ENCODE results near the gene TTC6.

The TTC6 gene

GRCh38 chr14:37585971-37586796 lies 9.2 kb upstream of the TTC6 start:
- no peak for DNase-seq (ENCODE audit: insufficient read length)
- TF ChIP-seq TAF1 (IDR thresholded peaks at IDR 0.05; ENCODE audit: borderline replicate concordance, low read depth, low read length) = no peak
- no peak for TF ChIP-seq POLR2A (IDR thresholded peaks at IDR 0.05; ENCODE audit: low read depth, low read length)
- TF ChIP-seq POLR2AphosphoS5 (IDR thresholded peaks at IDR 0.05; ENCODE audit: low read depth, low read length) = no peak
- FAIRE-seq = no peak

GRCh38 chr14:37586797-37587130 lies 8.7 kb upstream of the TTC6 start:
- DNase-seq (ENCODE audit: insufficient read length) = no peak
- TF ChIP-seq TAF1 (IDR thresholded peaks at IDR 0.05; ENCODE audit: borderline replicate concordance, low read depth, low read length) (no peak), POLR2AphosphoS5 (IDR thresholded peaks at IDR 0.05; ENCODE audit: low read depth, low read length) (no peak), POLR2A (IDR thresholded peaks at IDR 0.05; ENCODE audit: low read depth, low read length) (no peak)
- no peak for FAIRE-seq

- TF ChIP-seq TAF1 (IDR thresholded peaks at IDR 0.05; ENCODE audit: borderline replicate concordance, low read depth, low read length) = no peak
- no peak for TF ChIP-seq POLR2A (IDR thresholded peaks at IDR 0.05; ENCODE audit: low read depth, low read length)
- TF ChIP-seq POLR2AphosphoS5 (IDR thresholded peaks at IDR 0.05; ENCODE audit: low read depth, low read length) = no peak
- FAIRE-seq (no peak), DNase-seq (ENCODE audit: insufficient read length) (no peak)
Measured at GRCh38 chr14:37587131-37587803, 8.2 kb upstream of the TTC6 start.

GRCh38 chr14:37587881-37588666 lies 7.4 kb upstream of the TTC6 start:
- DNase-seq (ENCODE audit: insufficient read length) (no peak), FAIRE-seq (no peak)
- TF ChIP-seq POLR2A (IDR thresholded peaks at IDR 0.05; ENCODE audit: low read depth, low read length) (no peak), POLR2AphosphoS5 (IDR thresholded peaks at IDR 0.05; ENCODE audit: low read depth, low read length) (no peak), TAF1 (IDR thresholded peaks at IDR 0.05; ENCODE audit: borderline replicate concordance, low read depth, low read length) (no peak)

- TF ChIP-seq POLR2AphosphoS5 (IDR thresholded peaks at IDR 0.05; ENCODE audit: low read depth, low read length) (no peak), TAF1 (IDR thresholded peaks at IDR 0.05; ENCODE audit: borderline replicate concordance, low read depth, low read length) (no peak), POLR2A (IDR thresholded peaks at IDR 0.05; ENCODE audit: low read depth, low read length) (no peak)
Measured at GRCh38 chr14:37588667-37588955, 6.8 kb upstream of the TTC6 start.

GRCh38 chr14:37588956-37589714 lies 6.3 kb upstream of the TTC6 start:
- FAIRE-seq (no peak), DNase-seq (ENCODE audit: insufficient read length) (no peak)
- no peak for TF ChIP-seq POLR2A (IDR thresholded peaks at IDR 0.05; ENCODE audit: low read depth, low read length)
- no peak for TF ChIP-seq TAF1 (IDR thresholded peaks at IDR 0.05; ENCODE audit: borderline replicate concordance, low read depth, low read length)
- TF ChIP-seq POLR2AphosphoS5 (IDR thresholded peaks at IDR 0.05; ENCODE audit: low read depth, low read length) = no peak

More at GRCh38 chr14:37588667-37588955, 6.8 kb upstream of the TTC6 start:
- FAIRE-seq = no peak
- no peak for DNase-seq (ENCODE audit: insufficient read length)

GRCh38 chr14:37589715-37590427 lies 5.6 kb upstream of the TTC6 start:
- TF ChIP-seq TAF1 (IDR thresholded peaks at IDR 0.05; ENCODE audit: borderline replicate concordance, low read depth, low read length) (no peak), POLR2A (IDR thresholded peaks at IDR 0.05; ENCODE audit: low read depth, low read length) (no peak), POLR2AphosphoS5 (IDR thresholded peaks at IDR 0.05; ENCODE audit: low read depth, low read length) (no peak)
- FAIRE-seq (no peak), DNase-seq (ENCODE audit: insufficient read length) (no peak)

- DNase-seq (ENCODE audit: insufficient read length) = no peak
- no peak for TF ChIP-seq POLR2A (IDR thresholded peaks at IDR 0.05; ENCODE audit: low read depth, low read length)
- no peak for TF ChIP-seq POLR2AphosphoS5 (IDR thresholded peaks at IDR 0.05; ENCODE audit: low read depth, low read length)
- TF ChIP-seq TAF1 (IDR thresholded peaks at IDR 0.05; ENCODE audit: borderline replicate concordance, low read depth, low read length) = no peak
- no peak for FAIRE-seq
Measured at GRCh38 chr14:37590428-37591139, 4.8 kb upstream of the TTC6 start.

GRCh38 chr14:37591311-37591940 lies 4.0 kb upstream of the TTC6 start:
- DNase-seq (ENCODE audit: insufficient read length) (no peak), FAIRE-seq (no peak)
- no peak for TF ChIP-seq POLR2AphosphoS5 (IDR thresholded peaks at IDR 0.05; ENCODE audit: low read depth, low read length)
- TF ChIP-seq POLR2A (IDR thresholded peaks at IDR 0.05; ENCODE audit: low read depth, low read length) = no peak
- no peak for TF ChIP-seq TAF1 (IDR thresholded peaks at IDR 0.05; ENCODE audit: borderline replicate concordance, low read depth, low read length)

All from GM12892 (cell line).